ENCODE results near the gene TNFRSF1B. TPM values are rescaled to one million over a fixed set of nuclear protein-coding genes. Genes with fewer than 3 reads are reported as not detected.
A peak's percentile ranks its signal among the peaks of the same experiment; 100 is the strongest.

TNFRSF1B gene
- total RNA-seq, 6 donors from 2014 or later: 28.3 to 113 (median 58.5) TPM

DNA sequence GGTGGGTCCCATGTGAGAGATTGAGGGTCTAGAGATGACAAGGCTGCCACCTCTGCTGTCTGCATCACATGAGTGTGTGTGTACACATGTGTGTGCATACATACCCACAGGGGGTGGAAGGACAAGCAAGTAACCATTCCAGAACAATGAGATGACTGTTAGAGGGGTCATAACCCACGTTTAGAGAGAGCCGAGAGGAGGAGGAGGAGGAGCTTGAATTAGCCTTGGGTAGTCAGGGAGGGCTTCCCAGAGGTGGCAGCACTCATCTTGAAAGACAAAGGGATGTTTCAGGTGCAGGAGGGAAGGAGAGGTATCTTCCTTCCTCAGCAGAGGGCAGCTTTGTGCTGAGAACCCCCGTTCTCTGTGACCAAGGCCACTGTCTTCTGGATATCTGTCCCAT, 21.3 kb downstream of the TNFRSF1B start:
- TF ChIP-seq EP300 (IDR thresholded peaks at IDR 0.05) (no peak), POLR2AphosphoS5 (IDR thresholded peaks at IDR 0.05) (no peak)
- no peaks in the 10 kb centered on the region for H3K9me3 ChIP-seq
- DNase-seq (no peak), ATAC-seq (ENCODE audit: low FRiP score in 2 of 2) (no peak)
- WGBS, 2 donors: 48 to 60% methylated on average over 3 of the region's 3 CpGs
- peaks cover 13 to 37% (median 20%) of the 10 kb centered on the region in 4 donors for H3K36me3 ChIP-seq
- H3K27me3 ChIP-seq: no peaks in the 10 kb centered on the region
- H3K4me1 ChIP-seq: peaks cover 48 to 62% (median 54%) of the 10 kb centered on the region in 4 donors
- H3K4me3 ChIP-seq: no peak overlapping the region
- H3K27ac ChIP-seq: peak overlapping the region in 3 of 4 donors; percentile 6 to 46 (median 12)

DNA sequence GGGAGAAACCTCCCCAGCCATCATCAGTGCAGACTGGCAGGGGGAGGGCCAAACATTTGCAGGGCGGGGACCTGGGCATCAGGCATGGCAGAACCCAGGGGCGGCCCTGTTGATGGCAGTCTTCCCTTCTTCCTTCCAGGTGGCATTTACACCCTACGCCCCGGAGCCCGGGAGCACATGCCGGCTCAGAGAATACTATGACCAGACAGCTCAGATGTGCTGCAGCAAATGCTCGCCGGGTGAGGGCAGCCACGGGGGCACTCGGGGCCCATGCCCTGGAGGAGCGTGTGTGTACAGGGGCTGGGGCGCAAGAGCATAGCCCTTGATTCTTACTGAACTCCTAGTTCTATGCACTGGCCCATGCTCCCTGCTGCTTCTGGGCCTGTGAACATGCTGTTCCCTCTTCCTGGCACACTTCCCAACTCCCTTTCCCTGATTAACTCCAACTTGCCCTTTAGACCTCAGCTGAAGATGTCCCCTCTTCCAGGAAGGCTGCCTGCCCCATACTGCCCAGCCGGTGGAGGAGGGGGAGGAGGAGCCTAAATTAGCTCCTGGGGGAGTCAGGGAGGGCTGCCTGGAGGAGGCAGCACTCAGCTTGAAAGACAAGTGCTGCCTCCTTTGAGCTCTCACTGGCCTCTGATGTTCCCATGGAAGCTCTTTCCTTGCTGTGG, 22.0 kb downstream of the TNFRSF1B start:
- ATAC-seq (ENCODE audit: low FRiP score in 2 of 2) (no peak), DNase-seq (peak in 1 of 2 donors; percentile 73)
- Histone ChIP-seq H3K27me3 (no peaks in the 10 kb centered on the region), H3K9me3 (no peaks in the 10 kb centered on the region), H3K36me3 (peaks cover 20 to 44% (median 25%) of the 10 kb centered on the region in 4 donors), H3K4me1 (peaks cover 45 to 55% (median 51%) of the 10 kb centered on the region in 4 donors), H3K27ac (peak overlapping the region in 3 of 4 donors; percentile 6 to 46 (median 12)), H3K4me3 (no peak overlapping the region)
- TF ChIP-seq POLR2AphosphoS5 (IDR thresholded peaks at IDR 0.05) (no peak), EP300 (IDR thresholded peaks at IDR 0.05) (no peak), POLR2A (IDR thresholded peaks at IDR 0.05) (no peak)
- TF ChIP-seq, protein P1, sequence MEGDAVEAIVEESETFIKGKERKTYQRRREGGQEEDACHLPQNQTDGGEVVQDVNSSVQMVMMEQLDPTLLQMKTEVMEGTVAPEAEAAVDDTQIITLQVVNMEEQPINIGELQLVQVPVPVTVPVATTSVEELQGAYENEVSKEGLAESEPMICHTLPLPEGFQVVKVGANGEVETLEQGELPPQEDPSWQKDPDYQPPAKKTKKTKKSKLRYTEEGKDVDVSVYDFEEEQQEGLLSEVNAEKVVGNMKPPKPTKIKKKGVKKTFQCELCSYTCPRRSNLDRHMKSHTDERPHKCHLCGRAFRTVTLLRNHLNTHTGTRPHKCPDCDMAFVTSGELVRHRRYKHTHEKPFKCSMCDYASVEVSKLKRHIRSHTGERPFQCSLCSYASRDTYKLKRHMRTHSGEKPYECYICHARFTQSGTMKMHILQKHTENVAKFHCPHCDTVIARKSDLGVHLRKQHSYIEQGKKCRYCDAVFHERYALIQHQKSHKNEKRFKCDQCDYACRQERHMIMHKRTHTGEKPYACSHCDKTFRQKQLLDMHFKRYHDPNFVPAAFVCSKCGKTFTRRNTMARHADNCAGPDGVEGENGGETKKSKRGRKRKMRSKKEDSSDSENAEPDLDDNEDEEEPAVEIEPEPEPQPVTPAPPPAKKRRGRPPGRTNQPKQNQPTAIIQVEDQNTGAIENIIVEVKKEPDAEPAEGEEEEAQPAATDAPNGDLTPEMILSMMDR (IDR thresholded peaks at IDR 0.05): no peak
- 86 to 87% methylated on average over 11 to 13 of the region's 13 CpGs for WGBS, 2 donors

DNA sequence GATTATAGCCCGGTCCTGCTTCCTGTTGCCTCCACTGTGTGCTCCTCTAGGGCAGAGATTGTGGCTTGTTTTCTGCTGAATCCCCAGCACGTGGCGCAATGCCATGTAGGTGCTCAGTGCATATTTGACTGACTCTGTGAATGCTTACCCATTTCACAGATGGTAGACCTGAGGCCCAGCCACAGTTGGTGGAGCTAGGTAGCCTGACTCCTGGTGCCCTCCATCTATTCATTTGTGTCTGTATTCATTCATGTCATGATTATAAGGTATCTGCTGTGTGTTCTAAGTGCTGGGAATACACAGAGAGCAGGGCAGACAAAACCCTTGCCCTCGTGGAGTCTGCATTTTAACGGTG, 22.5 kb downstream of the TNFRSF1B start:
- no peaks in the 10 kb centered on the region for H3K27me3 ChIP-seq

DNA sequence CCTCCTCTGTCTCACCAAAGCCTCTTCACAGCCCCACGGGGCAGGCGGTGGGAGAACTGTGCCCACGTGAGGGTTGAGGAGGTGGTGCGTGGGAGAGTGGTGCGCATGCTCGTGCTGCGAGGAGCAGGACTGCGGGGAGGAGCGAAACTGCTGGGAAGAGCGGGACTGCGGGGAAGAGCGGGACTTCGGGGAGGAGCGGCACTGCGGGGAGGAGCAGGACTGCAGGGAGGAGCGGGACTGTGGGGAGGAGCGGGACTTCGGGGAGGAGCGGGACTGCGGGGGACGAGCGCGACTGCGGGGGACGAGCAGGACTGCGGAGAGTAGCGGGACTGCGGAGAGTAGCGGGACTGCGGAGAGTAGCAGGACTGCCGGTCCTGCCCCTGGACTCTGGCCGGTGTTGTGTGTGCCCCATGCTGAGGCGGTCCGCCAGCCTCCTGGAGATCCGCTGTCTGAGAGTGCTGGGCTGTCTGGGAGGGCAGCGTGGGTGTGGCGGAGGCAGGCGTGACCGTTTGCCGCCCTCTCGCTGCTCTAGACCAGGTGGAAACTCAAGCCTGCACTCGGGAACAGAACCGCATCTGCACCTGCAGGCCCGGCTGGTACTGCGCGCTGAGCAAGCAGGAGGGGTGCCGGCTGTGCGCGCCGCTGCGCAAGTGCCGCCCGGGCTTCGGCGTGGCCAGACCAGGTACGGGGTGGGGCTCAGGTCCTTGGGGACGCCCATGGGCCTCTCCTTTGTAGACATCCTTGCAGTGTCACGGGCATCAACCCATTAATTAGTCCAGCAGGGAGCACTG, 24.6 kb downstream of the TNFRSF1B start:
- H3K4me3 ChIP-seq: no peak overlapping the region
- peaks cover 22 to 64% (median 34%) of the 10 kb centered on the region in 4 donors for H3K36me3 ChIP-seq
- H3K27ac ChIP-seq: peak overlapping the region in 1 of 4 donors; percentile 26
- no peaks in the 10 kb centered on the region for H3K9me3 ChIP-seq
- no peak for TF ChIP-seq POLR2AphosphoS5 (IDR thresholded peaks at IDR 0.05)
- no peak for TF ChIP-seq EP300 (IDR thresholded peaks at IDR 0.05)
- TF ChIP-seq, protein P1 (IDR thresholded peaks at IDR 0.05): no peak
- no peak for TF ChIP-seq POLR2A (IDR thresholded peaks at IDR 0.05)
- H3K4me1 ChIP-seq: peaks cover 24 to 31% (median 26%) of the 10 kb centered on the region in 4 donors
- WGBS, 2 donors: 90% methylated on average over 42 to 48 of the region's 58 CpGs
- ATAC-seq (ENCODE audit: low FRiP score in 2 of 2): no peak
- H3K27me3 ChIP-seq: no peaks in the 10 kb centered on the region
- DNase-seq: peak in 1 of 2 donors; percentile 79

More for the DNA sequence above, 22.5 kb downstream of the TNFRSF1B start:
- peaks cover 41 to 50% (median 46%) of the 10 kb centered on the region in 4 donors for H3K4me1 ChIP-seq
- DNase-seq: no peak
- H3K27ac ChIP-seq: peak overlapping the region in 2 of 4 donors; percentile 6 to 12
- ATAC-seq (ENCODE audit: low FRiP score in 2 of 2): no peak
- 73 to 74% methylated on average over 5 of the region's 5 CpGs for WGBS, 2 donors
- no peaks in the 10 kb centered on the region for H3K9me3 ChIP-seq
- H3K4me3 ChIP-seq: no peak overlapping the region
- TF ChIP-seq POLR2A (IDR thresholded peaks at IDR 0.05): no peak
- TF ChIP-seq, protein P1 (IDR thresholded peaks at IDR 0.05): no peak
- no peak for TF ChIP-seq EP300 (IDR thresholded peaks at IDR 0.05)
- TF ChIP-seq POLR2AphosphoS5 (IDR thresholded peaks at IDR 0.05): no peak
- H3K36me3 ChIP-seq: peaks cover 22 to 49% (median 28%) of the 10 kb centered on the region in 4 donors

DNA sequence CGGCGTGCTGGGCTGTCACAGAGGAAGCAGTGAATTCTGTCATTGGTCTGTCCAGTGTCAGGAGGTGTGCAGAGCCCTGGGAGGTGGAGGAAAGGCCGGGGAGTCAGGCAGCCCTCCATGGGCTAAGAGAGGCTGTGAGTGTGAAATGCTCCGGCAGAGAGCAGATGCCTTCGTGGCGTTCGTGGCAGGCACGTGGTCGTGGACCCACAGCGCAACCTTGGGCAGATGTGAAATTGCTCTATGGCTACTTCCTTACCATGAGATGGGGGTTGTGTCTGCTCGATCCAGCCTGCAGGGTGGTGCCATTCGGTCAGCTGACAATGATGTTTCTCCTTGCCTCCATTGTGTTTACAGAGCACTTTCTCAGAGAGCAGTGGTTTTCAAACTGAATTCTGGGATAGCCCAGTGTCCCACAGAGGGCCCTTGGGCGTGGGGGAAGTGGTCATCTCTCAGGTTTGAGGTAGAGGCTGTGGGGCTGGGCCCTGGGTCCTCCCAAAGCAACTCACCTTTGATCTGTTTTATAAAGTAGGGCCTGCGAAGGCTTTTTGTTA, 27.9 kb downstream of the TNFRSF1B start:
- Histone ChIP-seq H3K27ac (peak overlapping the region in 3 of 4 donors; percentile 1 to 53 (median 39)), H3K4me3 (no peak overlapping the region), H3K4me1 (peaks cover 0 to 8% (median 7%) of the 10 kb centered on the region in 4 donors), H3K36me3 (peaks cover 25 to 77% (median 37%) of the 10 kb centered on the region in 4 donors), H3K9me3 (no peaks in the 10 kb centered on the region), H3K27me3 (no peaks in the 10 kb centered on the region)
- no peak for TF ChIP-seq POLR2AphosphoS5 (IDR thresholded peaks at IDR 0.05)
- TF ChIP-seq EP300 (IDR thresholded peaks at IDR 0.05): no peak
- no peak for TF ChIP-seq POLR2A (IDR thresholded peaks at IDR 0.05)
- TF ChIP-seq, protein P1 (IDR thresholded peaks at IDR 0.05): no peak
- DNase-seq (no peak), ATAC-seq (ENCODE audit: low FRiP score in 2 of 2) (peak in 1 of 2 donors; percentile 20)
- WGBS, 2 donors: 84 to 89% methylated on average over 11 to 14 of the region's 14 CpGs
